AG04449 (cell line): ENCODE measurements around the gene KSR1.

Experiments
- CTCF ChIA-PET: fragments of 350-600 bp; formaldehyde crosslinking; extraction: SDS; loops from one replicate; lab custom pipeline; 2021; ENCODE audit warnings: antibody characterized with exemption; lab: Yijun Ruan, JAX
- POLR2A ChIA-PET: fragments of 400-600, 350-600 bp; formaldehyde crosslinking; extraction: SDS; loops from one replicate; lab custom pipeline; 2020; ENCODE audit warnings: antibody characterized with exemption, inconsistent platforms; lab: Yijun Ruan, JAX
- DNase-seq: peaks from one replicate; pipeline ENCODE4 v3.0.0-alpha.2; 2010; ENCODE audit warnings: low read depth, low spot score
- H3K4me3 ChIP-seq: 2 replicates; pipeline ENCODE4 v1.5.1; 2011; ENCODE audit warnings: low read depth, mild to moderate bottlenecking, control low read depth, low read length
- CTCF ChIP-seq: IDR thresholded peaks from one replicate; pipeline ENCODE4 v1.5.1; 2011; ENCODE audit warnings: mild to moderate bottlenecking, moderate library complexity, low read length, control low read depth, inconsistent platforms; ENCODE audit not compliant: insufficient read depth; ENCODE audit errors: missing control alignments

KSR1 gene

GRCh38 chr17:27485125-27485524 lies 28.9 kb downstream of the KSR1 start:
- DNase-seq: no peak
- no peak overlapping the region for H3K4me3 ChIP-seq
- CTCF ChIA-PET: no interaction called here
- TF ChIP-seq CTCF: no peak
- POLR2A ChIA-PET: no interaction called here

- ChIA-PET POLR2A (no interaction called here), CTCF (interaction anchor here (0.9 to 1.2 kb wide), 3 partner anchors 13 to 54 kb away, joined by 3 read pairs; partner anchors contain the start of gene KSR1)
- TF ChIP-seq CTCF: no peak
- H3K4me3 ChIP-seq: no peak overlapping the region
- no peak for DNase-seq
Measured at GRCh38 chr17:27485716-27486495, 29.7 kb downstream of the KSR1 start.

GRCh38 chr17:27486741-27487140 lies 30.5 kb downstream of the KSR1 start:
- H3K4me3 ChIP-seq: no peak overlapping the region
- TF ChIP-seq CTCF: no peak
- DNase-seq: no peak
- ChIA-PET POLR2A (no interaction called here), CTCF (interaction anchor here (0.9 to 1.2 kb wide), 4 partner anchors 14 to 115 kb away, joined by 3 read pairs; partner anchors contain the start of gene KSR1)

GRCh38 chr17:27488231-27488630 lies 32.0 kb downstream of the KSR1 start:
- no peak for TF ChIP-seq CTCF
- no peak for DNase-seq
- ChIA-PET CTCF (interaction anchor here (1.1 kb wide), 1 partner anchor 17 kb away, joined by 3 read pairs; no protein-coding TSS in a partner anchor), POLR2A (no interaction called here)
- no peak overlapping the region for H3K4me3 ChIP-seq

- POLR2A ChIA-PET: no interaction called here
- TF ChIP-seq CTCF: no peak
- peak; percentile 19 for DNase-seq
- CTCF ChIA-PET: interaction anchor here (1.0 to 1.4 kb wide), 4 partner anchors 16 to 115 kb away, joined by 3 to 4 read pairs (median 3); no protein-coding TSS in a partner anchor
- no peak overlapping the region for H3K4me3 ChIP-seq
Measured at GRCh38 chr17:27489045-27489715, 32.9 kb downstream of the KSR1 start.

GRCh38 chr17:27490391-27490790 lies 34.1 kb downstream of the KSR1 start:
- POLR2A ChIA-PET: no interaction called here

More at GRCh38 chr17:27490391-27490790, 34.1 kb downstream of the KSR1 start:
- no peak for DNase-seq
- CTCF ChIA-PET: interaction anchor here (1.4 kb wide), 1 partner anchor 14 kb away, joined by 3 read pairs; no protein-coding TSS in a partner anchor
- no peak overlapping the region for H3K4me3 ChIP-seq
- TF ChIP-seq CTCF: no peak
